GM12873 (cell line): Measurements from ENCODE around the gene AKR7A3.

ENCODE experiments used
- TF ChIP-seq, protein P1 (sequence below): IDR thresholded peaks from 2 replicates; pipeline ENCODE4 v1.5.1; 2012; ENCODE audit warnings: low read depth, mild to moderate bottlenecking, moderate library complexity, low read length, control low read depth; ENCODE audit not compliant: insufficient read depth; ENCODE audit errors: missing control alignments

AKR7A3 gene

DNA sequence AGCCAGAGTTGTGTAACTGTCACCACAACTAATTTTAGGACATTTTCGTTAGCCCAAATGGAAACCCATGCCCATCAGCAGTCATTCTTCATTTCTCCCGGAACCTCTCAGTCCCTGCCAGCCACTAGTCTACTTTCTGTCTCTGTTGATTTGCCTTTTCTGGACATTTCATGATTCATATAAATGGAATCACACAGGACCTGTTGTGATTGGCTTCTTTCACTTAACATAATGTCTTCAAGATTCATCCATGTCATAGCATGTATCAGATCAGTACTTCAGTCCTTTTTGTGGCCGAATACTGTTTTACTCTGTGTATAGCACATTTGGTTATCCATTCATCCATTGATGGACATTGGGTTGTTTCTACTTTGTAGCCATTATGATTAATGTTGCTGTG lies 30.6 kb upstream of the AKR7A3 start:
- TF ChIP-seq, protein P1, sequence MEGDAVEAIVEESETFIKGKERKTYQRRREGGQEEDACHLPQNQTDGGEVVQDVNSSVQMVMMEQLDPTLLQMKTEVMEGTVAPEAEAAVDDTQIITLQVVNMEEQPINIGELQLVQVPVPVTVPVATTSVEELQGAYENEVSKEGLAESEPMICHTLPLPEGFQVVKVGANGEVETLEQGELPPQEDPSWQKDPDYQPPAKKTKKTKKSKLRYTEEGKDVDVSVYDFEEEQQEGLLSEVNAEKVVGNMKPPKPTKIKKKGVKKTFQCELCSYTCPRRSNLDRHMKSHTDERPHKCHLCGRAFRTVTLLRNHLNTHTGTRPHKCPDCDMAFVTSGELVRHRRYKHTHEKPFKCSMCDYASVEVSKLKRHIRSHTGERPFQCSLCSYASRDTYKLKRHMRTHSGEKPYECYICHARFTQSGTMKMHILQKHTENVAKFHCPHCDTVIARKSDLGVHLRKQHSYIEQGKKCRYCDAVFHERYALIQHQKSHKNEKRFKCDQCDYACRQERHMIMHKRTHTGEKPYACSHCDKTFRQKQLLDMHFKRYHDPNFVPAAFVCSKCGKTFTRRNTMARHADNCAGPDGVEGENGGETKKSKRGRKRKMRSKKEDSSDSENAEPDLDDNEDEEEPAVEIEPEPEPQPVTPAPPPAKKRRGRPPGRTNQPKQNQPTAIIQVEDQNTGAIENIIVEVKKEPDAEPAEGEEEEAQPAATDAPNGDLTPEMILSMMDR = no peak

DNA sequence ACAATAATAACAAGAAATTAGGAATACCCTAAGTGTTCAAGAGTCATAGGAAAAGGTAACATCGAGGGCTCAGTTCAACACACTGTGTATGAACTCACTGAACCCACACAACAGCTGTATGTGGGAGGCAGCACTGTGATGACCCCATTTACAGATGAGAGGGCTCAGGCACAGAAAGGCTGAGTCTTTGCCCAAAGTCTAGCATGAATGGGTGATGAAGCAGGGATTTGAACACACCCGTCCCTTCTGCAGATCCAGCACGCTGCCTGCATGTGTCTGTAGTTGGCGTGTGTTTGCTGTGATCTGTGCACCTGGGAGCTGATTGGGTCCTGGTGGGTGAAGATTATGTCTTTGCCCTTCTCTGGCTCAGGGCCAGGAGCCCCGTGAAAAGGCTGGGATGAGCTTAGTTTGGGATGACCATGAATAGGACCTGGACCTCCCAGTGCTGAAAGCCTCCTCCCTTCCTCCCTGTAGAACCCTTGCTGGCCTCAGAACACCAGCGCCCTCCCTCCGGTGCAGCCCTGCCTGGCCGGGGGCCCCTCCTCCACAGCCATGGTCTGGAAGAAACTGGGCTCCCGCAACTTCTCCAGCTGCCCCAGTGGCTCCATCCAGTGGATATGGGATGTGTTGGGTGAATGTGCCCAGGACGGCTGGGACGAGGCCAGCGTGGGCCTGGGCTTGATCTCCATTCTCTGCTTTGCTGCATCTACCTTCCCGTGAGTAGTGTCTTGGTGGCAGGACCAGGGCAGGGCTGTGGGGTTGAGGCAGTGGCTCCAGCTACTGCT lies 28.7 kb upstream of the AKR7A3 start:
- TF ChIP-seq, protein P1 = no peak

DNA sequence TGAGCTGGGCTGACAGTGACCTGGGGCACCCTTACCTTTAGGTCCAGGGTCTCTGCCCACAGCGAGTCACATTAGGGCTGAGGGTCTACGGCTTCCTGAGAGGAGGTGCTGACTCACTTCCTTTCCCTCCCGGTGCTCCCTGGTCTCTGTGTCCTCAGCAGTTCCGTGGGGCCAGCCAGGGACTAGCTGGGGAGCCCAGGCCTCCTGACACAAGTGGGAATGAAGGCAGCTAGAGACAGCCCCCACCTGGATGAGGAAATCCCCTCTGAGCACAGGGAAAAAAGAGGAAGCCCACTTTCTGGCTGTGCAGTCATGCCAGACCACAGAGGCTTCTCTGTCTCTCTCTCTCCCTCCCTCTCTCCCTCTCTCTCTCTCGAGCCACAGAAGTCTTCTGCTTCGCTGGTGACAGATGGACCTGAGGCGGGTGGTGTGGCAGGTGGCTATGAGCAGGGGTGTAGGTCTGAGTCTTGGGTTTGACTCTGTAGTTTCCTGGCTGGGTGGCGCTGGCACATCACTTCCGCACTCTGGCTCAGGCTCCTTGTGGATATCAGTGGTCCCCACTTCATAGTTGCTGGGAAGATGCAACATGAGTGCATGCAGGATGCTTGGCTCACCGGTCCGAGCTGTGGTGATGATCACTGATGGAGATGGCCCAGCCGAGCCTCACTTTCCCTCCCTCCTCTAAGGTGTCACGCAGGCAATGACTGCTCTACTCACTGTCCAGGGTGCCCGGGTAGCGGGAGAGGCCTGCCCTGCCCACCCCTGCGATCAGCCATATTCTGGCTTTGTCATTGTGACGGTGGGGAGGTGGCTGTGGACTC lies 27.0 kb upstream of the AKR7A3 start:
- TF ChIP-seq, protein P1 = no peak

DNA sequence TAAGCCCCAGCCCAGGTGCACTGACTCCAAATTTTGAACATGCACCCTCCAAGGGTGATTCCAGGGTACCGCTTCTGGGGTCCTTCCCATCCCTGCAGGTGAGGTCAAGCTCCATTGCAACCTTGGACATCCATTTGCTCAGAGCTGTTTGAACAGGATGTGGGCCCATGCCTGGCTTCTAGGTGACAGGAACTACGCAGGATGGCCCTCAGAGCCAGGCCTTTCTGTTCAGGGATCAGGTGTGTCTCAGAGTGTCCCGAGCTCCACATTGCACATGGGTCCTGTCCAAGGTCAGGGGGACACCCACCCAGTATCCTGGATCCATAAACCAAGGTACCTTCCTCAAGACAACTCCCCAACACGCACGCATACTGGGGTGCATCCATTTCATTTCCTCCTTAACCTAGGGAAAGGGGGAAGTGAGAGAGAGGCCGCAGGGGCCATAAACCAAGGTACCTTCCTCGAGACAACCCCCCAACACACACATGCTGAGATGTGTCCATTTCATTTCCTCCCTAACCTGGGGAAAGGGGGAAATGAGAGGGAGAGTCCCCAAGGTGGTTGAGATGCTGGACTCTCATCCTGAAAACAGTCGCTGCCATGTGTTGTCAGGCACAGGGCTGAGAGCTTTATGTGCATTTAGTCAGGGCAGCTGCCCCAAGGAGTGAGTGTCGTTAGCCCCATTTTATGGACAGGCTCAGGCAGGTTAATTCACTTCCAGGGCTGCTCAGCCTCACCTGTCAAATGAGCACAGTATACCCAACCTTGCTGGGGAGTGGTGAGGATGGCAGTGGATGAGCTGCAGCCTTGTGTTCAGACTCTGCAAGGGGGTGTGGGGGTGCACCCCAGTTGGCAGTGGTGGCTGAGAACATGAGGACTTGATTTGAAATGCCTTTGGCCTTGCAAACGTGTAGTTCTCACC lies 25.7 kb upstream of the AKR7A3 start:
- TF ChIP-seq, protein P1 = no peak

DNA sequence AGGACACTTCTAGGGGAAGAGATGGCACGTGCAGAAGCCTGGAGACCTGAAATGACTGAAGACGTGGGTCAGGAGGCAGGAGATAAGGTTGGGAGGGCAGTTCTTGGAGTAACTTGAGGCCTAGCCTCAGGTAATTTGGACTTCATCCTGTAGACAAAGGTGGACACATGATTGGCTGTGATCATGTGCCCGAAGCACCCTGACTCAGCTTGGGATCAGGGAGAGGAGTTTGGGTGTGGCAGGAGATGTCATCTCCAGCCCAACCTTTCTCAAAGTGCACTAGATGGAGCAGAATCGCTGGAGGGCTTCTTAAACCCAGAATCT lies 25.0 kb upstream of the AKR7A3 start:
- TF ChIP-seq, protein P1 = no peak

DNA sequence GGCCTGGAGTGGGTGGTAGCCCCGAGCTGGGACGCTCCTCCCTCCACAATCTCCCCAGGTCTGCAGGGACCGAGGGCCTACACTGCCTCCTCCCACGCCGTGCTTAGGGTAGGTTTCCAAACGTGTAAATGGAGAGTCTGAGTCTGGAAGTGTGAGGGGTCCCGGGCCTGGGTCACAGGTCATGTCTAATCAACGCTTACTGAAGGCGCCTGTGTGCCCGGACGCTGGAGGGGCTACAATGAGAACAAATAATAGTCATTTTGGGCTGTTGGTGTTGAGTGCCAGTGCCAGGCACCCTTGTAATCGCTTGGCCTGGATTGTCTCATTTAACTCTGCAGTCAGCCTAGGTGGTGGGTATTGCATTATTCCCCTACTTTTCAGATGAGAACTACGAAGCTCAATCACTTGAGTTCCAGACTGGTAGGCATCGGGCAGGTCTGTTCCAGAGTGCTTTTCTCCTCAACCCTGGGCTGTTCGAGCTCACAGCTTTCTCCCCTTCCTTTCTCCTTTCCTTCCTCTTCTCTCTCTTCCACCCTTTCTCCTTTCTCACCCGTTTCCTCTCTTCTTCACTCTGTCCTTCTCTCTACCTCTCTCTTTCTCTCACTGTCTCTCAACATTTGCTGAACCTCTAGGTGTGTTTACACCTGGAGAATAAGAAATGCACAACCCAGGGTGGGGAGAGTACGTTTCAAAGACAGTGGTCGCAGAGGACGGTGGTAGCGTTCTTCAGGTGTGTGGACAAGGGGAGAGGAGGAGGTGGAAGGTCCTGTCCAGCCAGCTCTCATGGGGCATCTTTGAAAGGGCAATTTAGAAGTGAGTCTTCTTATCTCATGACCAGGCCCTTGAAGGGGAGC lies 24.4 kb upstream of the AKR7A3 start:
- TF ChIP-seq, protein P1 = no peak
